Ramos (cell line): ENCODE data around the gene EID2B.

Experiments
- in situ Hi-C: fragments of 300-500 bp; cut with MboI; formaldehyde crosslinking; loops from one replicate; pipeline ENCODE4 v1.14.3; 2022; ENCODE audit warnings: low sequenced_read_pairs; ENCODE audit not compliant: unreplicated experiment

EID2B gene

GRCh38 chr19:39539165-39539517 is 6.5 kb upstream of the EID2B start:
- in situ Hi-C loops, result loop anchor here (10.0 to 25.0 kb wide), 2 partner anchors 327 to 424 kb away; partner anchors contain the start of gene SYCN

GRCh38 chr19:39533791-39534190 is 1.1 kb upstream of the EID2B start:
- in situ Hi-C loops, result loop anchor here (10.0 to 25.0 kb wide), 2 partner anchors 321 to 419 kb away; partner anchors contain the start of gene SYCN

GRCh38 chr19:39533003-39533512 is 406 bp upstream of the EID2B start:
- in situ Hi-C loops, result loop anchor here (10.0 to 25.0 kb wide), 2 partner anchors 321 to 418 kb away; partner anchors contain the start of gene SYCN

- in situ Hi-C loops, result loop anchor here (10.0 to 25.0 kb wide), 2 partner anchors 320 to 417 kb away; partner anchors contain the start of gene SYCN
These were observed 819 bp downstream of the EID2B start for GRCh38 chr19:39531834-39532232.

GRCh38 chr19:39525205-39525604 is 7.4 kb downstream of the EID2B start:
- in situ Hi-C loops, result loop anchor here (25.0 kb wide), 1 partner anchor 313 kb away; the partner anchor contains the start of gene SYCN

- in situ Hi-C loops, result no loop called here
These were observed 8.2 kb downstream of the EID2B start for GRCh38 chr19:39524495-39524894.

- in situ Hi-C loops, result no loop called here
These were observed 11.8 kb downstream of the EID2B start for GRCh38 chr19:39520541-39521484.

- in situ Hi-C loops, result no loop called here
These were observed 13.7 kb downstream of the EID2B start for GRCh38 chr19:39518975-39519374.

- in situ Hi-C loops, result no loop called here
These were observed 14.2 kb downstream of the EID2B start for GRCh38 chr19:39518458-39518857.

GRCh38 chr19:39517432-39517831 is 15.2 kb downstream of the EID2B start:
- in situ Hi-C loops, result no loop called here

- in situ Hi-C loops, result no loop called here
These were observed 16.4 kb downstream of the EID2B start for GRCh38 chr19:39516270-39516669.

- in situ Hi-C loops, result no loop called here
These were observed 17.0 kb downstream of the EID2B start for GRCh38 chr19:39515551-39516191.

GRCh38 chr19:39514840-39515550 is 17.7 kb downstream of the EID2B start, which contains the start of gene SELENOV:
Gene SELENOV (plus strand): TSS chr19:39515139. CDS start chr19:39515213, 74 bp downstream.
- in situ Hi-C loops, result no loop called here

- in situ Hi-C loops, result no loop called here
These were observed 19.7 kb downstream of the EID2B start for GRCh38 chr19:39512988-39513387.

GRCh38 chr19:39509233-39509632 is 23.4 kb downstream of the EID2B start:
- in situ Hi-C loops, result no loop called here

GRCh38 chr19:39508629-39509028 is 24.0 kb downstream of the EID2B start:
- in situ Hi-C loops, result no loop called here

GRCh38 chr19:39507715-39508364 is 24.8 kb downstream of the EID2B start:
- in situ Hi-C loops, result no loop called here

- in situ Hi-C loops, result no loop called here
These were observed 25.5 kb downstream of the EID2B start for GRCh38 chr19:39506944-39507714.

- in situ Hi-C loops, result no loop called here
These were observed 26.1 kb downstream of the EID2B start for GRCh38 chr19:39506598-39506943.
